Lower leg skin (tissue), 3 donors: ENCODE results near the gene CDH23.

Experiments used
- CTCF ChIP-seq, 3 donors: fragments of 450-650 bp; IDR thresholded peaks; one replicate each; pipeline ENCODE4 v1.5.1; 2016; ENCODE audit warnings: antibody characterized with exemption in 3 of 3, mild to moderate bottlenecking in 3 of 3, moderate library complexity in 2 of 3
- POLR2A ChIP-seq, 2 donors: fragments of 450-650 bp; IDR thresholded peaks; one replicate each; pipeline ENCODE4 v1.6.1; 2016 to 2017; ENCODE audit warnings: antibody characterized with exemption in 2 of 2, mild to moderate bottlenecking in 1 of 2, moderate library complexity in 1 of 2

DNA sequence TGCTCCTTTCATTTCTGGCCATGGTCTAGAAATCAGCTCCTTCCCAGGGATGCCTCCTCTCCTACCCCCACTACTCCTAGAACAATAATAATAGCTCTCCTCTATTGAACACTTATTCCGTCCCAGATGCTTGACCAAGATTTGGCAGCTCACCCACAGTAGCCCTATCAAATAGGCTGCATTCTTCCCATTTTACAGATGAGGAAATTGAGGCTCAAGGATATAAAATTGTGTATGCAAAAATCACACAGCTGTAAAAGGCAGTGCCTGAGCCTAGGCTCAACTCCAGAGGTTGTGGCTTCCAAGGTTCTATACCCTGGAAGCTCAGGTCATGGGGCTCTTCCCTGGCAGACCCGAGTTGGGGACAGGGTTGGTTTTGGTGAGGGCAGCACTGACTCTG lies 240.6 kb downstream of the CDH23 start:
- TF ChIP-seq POLR2A (IDR thresholded peaks at IDR 0.05) = no peak
- TF ChIP-seq CTCF (IDR thresholded peaks at IDR 0.05) = no peak
